Spleen (tissue), 11 donors: ENCODE measurements around the gene LITAF. TPM values are rescaled to one million over a fixed set of nuclear protein-coding genes. Genes with fewer than 3 reads are reported as not detected.

Experiments
- DNase-seq: peaks from one replicate; pipeline ENCODE4 v3.0.0-alpha.2; 2020
- H3K27ac ChIP-seq, 8 donors: fragments of 200-600 bp; sonication (generic) in 7 of 8; 1 replicate in 4 of 8; 2 replicates in 4 of 8; pipeline versions ENCODE4 v1.5.0 to v1.8.0; 2016 to 2021; ENCODE audit warnings: inconsistent platforms in 4 of 8, mild to moderate bottlenecking in 4 of 8, moderate library complexity in 1 of 8
- H3K27me3 ChIP-seq, 7 donors: fragments of 200-600 bp; sonication (generic) in 6 of 7; replicated peaks in 1 of 7; 1 replicate in 4 of 7; 2 replicates in 3 of 7; pipeline versions ENCODE4 v1.5.0 to v1.8.0; 2016 to 2021; ENCODE audit warnings: inconsistent platforms in 3 of 7, mild to moderate bottlenecking in 1 of 7
- H3K36me3 ChIP-seq, 6 donors: fragments of 200-600 bp; sonication (generic) in 5 of 6; 1 replicate in 4 of 6; 2 replicates in 2 of 6; pipeline versions ENCODE4 v1.5.0 to v1.8.0; 2016 to 2021; ENCODE audit warnings: inconsistent platforms in 2 of 6
- H3K4me1 ChIP-seq, 6 donors: fragments of 200-600 bp; sonication (generic) in 5 of 6; 1 replicate in 3 of 6; 2 replicates in 3 of 6; pipeline versions ENCODE4 v1.5.0 to v1.8.0; 2016 to 2021; ENCODE audit warnings: inconsistent platforms in 3 of 6
- H3K4me3 ChIP-seq, 8 donors: fragments of 200-600 bp; sonication (generic) in 7 of 8; 1 replicate in 4 of 8; 2 replicates in 4 of 8; pipeline versions ENCODE4 v1.5.0 to v1.8.0; 2016 to 2021; ENCODE audit warnings: inconsistent platforms in 4 of 8, mild to moderate bottlenecking in 4 of 8, moderate library complexity in 2 of 8
- H3K9me3 ChIP-seq, 8 donors: fragments of 200-600 bp; sonication (generic) in 7 of 8; 1 replicate in 4 of 8; 2 replicates in 4 of 8; pipeline versions ENCODE4 v1.5.0 to v1.8.0; 2016 to 2021; ENCODE audit warnings: inconsistent platforms in 4 of 8
- CTCF ChIP-seq, 11 experiments: fragments of 200-600 bp in 7 of 11; fragments of 450-650 bp in 4 of 11; sonication (generic) in 4 of 11; IDR thresholded peaks in 8 of 11; conservative IDR thresholded peaks in 3 of 11; 1 replicate in 7 of 11; 2 replicates in 4 of 11; pipeline versions ENCODE4 v1.4.0 to v1.8.0; 2016 to 2021; ENCODE audit warnings: antibody characterized with exemption in 11 of 11, inconsistent platforms in 4 of 11, mild to moderate bottlenecking in 1 of 11
- POLR2A ChIP-seq, 3 donors: fragments of 450-650 bp; IDR thresholded peaks; one replicate each; pipeline ENCODE4 v1.5.1; 2017; ENCODE audit warnings: antibody characterized with exemption in 3 of 3, mild to moderate bottlenecking in 1 of 3
- POLR2AphosphoS5 ChIP-seq, 3 donors: sonication (generic); formaldehyde crosslinking; IDR thresholded peaks; one replicate each; pipeline ENCODE4 v1.5.1; 2017; ENCODE audit warnings: antibody characterized with exemption in 3 of 3
- whole genome bisulfite sequencing, 5 donors: extraction: QIAGEN DNeasy Blood & Tissue Kit in 3 of 5; methylation state at CpG; one replicate each; pipeline versions ENCODE4 v1.1.5 to v1.1.7; 2013 to 2018; 5-methylcytosine and 5-hydroxymethylcytosine counted together
- intact Hi-C: fragments of 100-400 bp; cut with DNase I; formaldehyde crosslinking; loops from one replicate; pipeline ENCODE4 v1.15.0; 2023; ENCODE audit warnings: low total_unique reads
- polyA plus RNA-seq, 3 donors: library from polyadenylated mRNA; stranded (reverse); fragments of 200-250 nt; gene quantifications; one replicate each; pipeline ENCODE4 v1.2.1, GENCODE V29; 2013
- total RNA-seq, 7 donors: library from RNA; depleted of rRNA in 3 of 7; stranded (reverse); fragments of >200 nt in 3 of 7; fragmentation: NEBNext Ultra II Directional in 4 of 7; extraction: Animal tissue kit (Norgen Biotek cat#: 25700) in 4 of 7; gene quantifications; one replicate each; pipeline versions ENCODE4 v1.1.0 to v1.2.1, GENCODE V29; 2016 to 2021
- donor health status: healthy with polysubstance abuse.
- donor health status: DM: no; HTN: no; CAD: no; lungs with moderate emphysema.
- donor health status: DM: no; HTN: no; CAD: no.
- donor health status: Bipolar disorder and iron deficiency.
- donor health status: healthy.
- donor health status: DM: no; HTN: no; CAD: no.
- donor health status: DM: yes; HTN: yes; CAD: no.

LITAF gene
- total and polyA plus RNA-seq, 10 donors = 55.8 to 312 (median 162) TPM

GRCh38 chr16:11529285-11529684 lies 57.4 kb downstream of the LITAF start:
- H3K27me3 ChIP-seq = peaks cover 0 to 23% (median 0%) of the 10 kb centered on the region in 7 donors
- H3K4me3 ChIP-seq = no peak overlapping the region
- WGBS, 5 donors = 41 to 83% (median 67%) methylated on average over 4 of the region's 4 CpGs
- no peak for DNase-seq
- no peaks in the 10 kb centered on the region for H3K9me3 ChIP-seq
- no peaks in the 10 kb centered on the region for H3K36me3 ChIP-seq
- H3K4me1 ChIP-seq = peaks cover 0 to 36% (median 1%) of the 10 kb centered on the region in 6 donors
- H3K27ac ChIP-seq = peak overlapping the region in 1 of 8 donors; percentile 31
- intact Hi-C loops = no loop called here
- TF ChIP-seq POLR2A (IDR thresholded peaks at IDR 0.05) (no peak), CTCF (IDR thresholded peaks at IDR 0.05 in 8 of 11, conservative IDR thresholded peaks at IDR 0.05 in 3 of 11) (no peak), POLR2AphosphoS5 (IDR thresholded peaks at IDR 0.05) (no peak)

- peaks cover 0 to 28% (median 1%) of the 10 kb centered on the region in 6 donors for H3K4me1 ChIP-seq
- TF ChIP-seq CTCF (IDR thresholded peaks at IDR 0.05 in 8 of 11, conservative IDR thresholded peaks at IDR 0.05 in 3 of 11) (no peak), POLR2AphosphoS5 (IDR thresholded peaks at IDR 0.05) (no peak), POLR2A (IDR thresholded peaks at IDR 0.05) (no peak)
- WGBS, 5 donors = 83 to 95% (median 85%) methylated on average over 11 of the region's 11 CpGs
- no peak overlapping the region for H3K27ac ChIP-seq
- no peak overlapping the region for H3K4me3 ChIP-seq
- DNase-seq = no peak
- H3K9me3 ChIP-seq = no peaks in the 10 kb centered on the region
- intact Hi-C loops = no loop called here
- H3K36me3 ChIP-seq = no peaks in the 10 kb centered on the region
- H3K27me3 ChIP-seq = peaks cover 0 to 24% (median 0%) of the 10 kb centered on the region in 7 donors
Measured at GRCh38 chr16:11528053-11528452, 58.7 kb downstream of the LITAF start.

GRCh38 chr16:11526655-11527350 lies 59.9 kb downstream of the LITAF start:
- Histone ChIP-seq H3K4me1 (peaks cover 0 to 15% (median 0%) of the 10 kb centered on the region in 6 donors), H3K36me3 (no peaks in the 10 kb centered on the region), H3K27ac (no peak overlapping the region), H3K4me3 (no peak overlapping the region), H3K27me3 (peaks cover 0 to 24% (median 0%) of the 10 kb centered on the region in 7 donors), H3K9me3 (peaks cover 0 to 4% (median 0%) of the 10 kb centered on the region in 8 donors)
- intact Hi-C loops = no loop called here
- no peak for DNase-seq
- 29 to 47% (median 34%) methylated on average over 12 to 18 of the region's 18 CpGs for WGBS, 5 donors
- TF ChIP-seq POLR2AphosphoS5 (IDR thresholded peaks at IDR 0.05) = peak in 1 of 3 donors; percentile 11
- no peak for TF ChIP-seq CTCF (IDR thresholded peaks at IDR 0.05 in 8 of 11, conservative IDR thresholded peaks at IDR 0.05 in 3 of 11)

DNA sequence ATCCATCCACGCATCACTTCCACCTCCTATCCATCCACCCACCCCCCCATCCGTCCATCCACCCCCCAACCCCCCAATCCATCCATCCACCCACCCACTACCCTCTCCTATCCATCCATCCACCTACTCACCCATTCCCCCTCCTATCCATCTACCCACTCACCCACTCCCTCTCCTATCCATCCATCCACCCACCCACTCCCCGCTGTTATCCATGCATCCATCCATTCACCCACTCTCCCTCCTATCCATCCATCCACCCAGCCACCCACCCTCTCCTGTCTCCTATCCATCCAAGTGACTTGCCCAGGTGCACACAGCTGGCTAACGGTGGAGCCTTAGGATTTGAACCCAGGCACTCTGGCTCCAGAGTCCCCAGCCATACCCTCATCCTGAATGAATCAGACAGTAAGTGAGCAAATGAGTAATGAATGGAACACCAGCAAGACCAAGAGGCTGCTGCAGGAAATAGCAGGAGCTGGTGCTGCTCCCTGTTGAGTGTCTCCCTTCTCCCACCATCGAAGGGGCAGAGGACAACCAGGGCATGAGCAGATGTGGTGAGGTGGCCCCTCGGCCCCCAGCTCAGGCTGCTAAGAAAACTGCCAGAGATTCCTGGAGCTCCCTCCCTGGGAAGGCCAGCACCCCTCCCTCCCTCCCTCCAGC lies 62.5 kb downstream of the LITAF start:
- intact Hi-C loops = no loop called here

More for the DNA sequence above, 62.5 kb downstream of the LITAF start:
- DNase-seq = no peak
- Histone ChIP-seq H3K27ac (no peak overlapping the region), H3K9me3 (peaks cover 0 to 16% (median 11%) of the 10 kb centered on the region in 8 donors), H3K27me3 (peaks cover 0 to 24% (median 0%) of the 10 kb centered on the region in 7 donors), H3K36me3 (no peaks in the 10 kb centered on the region), H3K4me1 (peaks cover 0 to 6% (median 0%) of the 10 kb centered on the region in 6 donors), H3K4me3 (no peak overlapping the region)
- no peak for TF ChIP-seq POLR2A (IDR thresholded peaks at IDR 0.05)
- TF ChIP-seq POLR2AphosphoS5 (IDR thresholded peaks at IDR 0.05) = no peak
- WGBS, 5 donors = 75 to 92% (median 83%) methylated on average over 6 of the region's 6 CpGs
